ENCODE data around the gene SLC39A9.

Gene SLC39A9

GRCh38 chr14:69398053-69398817 is at the start of gene SLC39A9, which contains the start of gene ERH:
SLC39A9 (plus strand) TSS chr14:69398692; CDS start chr14:69399370, 678 bp downstream.
ERH (minus strand) TSS chr14:69398299; CDS start chr14:69398233, 66 bp downstream.
- DNase-seq, result peak; percentile 74 to 95

GRCh38 chr14:69349091-69349777 is 49.3 kb upstream of the SLC39A9 start:
- DNase-seq, result no peak

- no peak for DNase-seq
Observed at GRCh38 chr14:69350892-69351291, 47.6 kb upstream of the SLC39A9 start.

GRCh38 chr14:69351385-69351784 is 47.1 kb upstream of the SLC39A9 start:
- DNase-seq, result no peak

- DNase-seq, result no peak
Observed at GRCh38 chr14:69351911-69352310, 46.6 kb upstream of the SLC39A9 start.

- DNase-seq, result no peak
Observed at GRCh38 chr14:69353168-69353567, 45.3 kb upstream of the SLC39A9 start.

- no peak for DNase-seq
Observed at GRCh38 chr14:69354383-69355153, 43.9 kb upstream of the SLC39A9 start.

- DNase-seq, result no peak
Observed at GRCh38 chr14:69355154-69355597, 43.3 kb upstream of the SLC39A9 start.

- DNase-seq, result no peak
Observed at GRCh38 chr14:69355607-69356281, 42.7 kb upstream of the SLC39A9 start.

- no peak for DNase-seq
Observed at GRCh38 chr14:69356903-69357543, 41.5 kb upstream of the SLC39A9 start.

GRCh38 chr14:69357544-69358200 is 40.8 kb upstream of the SLC39A9 start:
- no peak for DNase-seq

GRCh38 chr14:69358233-69358963 is 40.1 kb upstream of the SLC39A9 start:
- no peak for DNase-seq

GRCh38 chr14:69358966-69359365 is 39.5 kb upstream of the SLC39A9 start:
- DNase-seq, result no peak

GRCh38 chr14:69360438-69361108 is 37.9 kb upstream of the SLC39A9 start:
- DNase-seq, result no peak

GRCh38 chr14:69363055-69363454 is 35.4 kb upstream of the SLC39A9 start:
- DNase-seq, result no peak

GRCh38 chr14:69363964-69364363 is 34.5 kb upstream of the SLC39A9 start:
- DNase-seq, result no peak

GRCh38 chr14:69364378-69364777 is 34.1 kb upstream of the SLC39A9 start:
- no peak for DNase-seq

GRCh38 chr14:69366069-69366468 is 32.4 kb upstream of the SLC39A9 start:
- no peak for DNase-seq

GRCh38 chr14:69366761-69367160 is 31.7 kb upstream of the SLC39A9 start:
- DNase-seq, result no peak

- DNase-seq, result no peak
Observed at GRCh38 chr14:69368381-69368780, 30.1 kb upstream of the SLC39A9 start.

Data from cerebellar nuclear complex (tissue), 1 donor.